SJCRH30 (cell line): Measurements from ENCODE around the gene CNPY4. TPM values are rescaled to one million over a fixed set of nuclear protein-coding genes. Genes with fewer than 3 reads are reported as not detected.

Experiments
- DNase-seq, 2 experiments: peaks; one replicate each; pipeline ENCODE4 v3.0.0-alpha.2; 2015 to 2020
- H3K27ac ChIP-seq: fragments of 250-450 bp; sonication (Bioruptor Pico); 2 replicates; pipeline ENCODE4 v1.5.1; 2020; ENCODE audit warnings: mild to moderate bottlenecking, moderate library complexity
- H3K27me3 ChIP-seq: fragments of 250-450 bp; sonication (Bioruptor Pico); 2 replicates; pipeline ENCODE4 v1.5.1; 2020; ENCODE audit warnings: mild to moderate bottlenecking, moderate library complexity
- H3K36me3 ChIP-seq: fragments of 250-450 bp; sonication (Bioruptor Pico); 2 replicates; pipeline ENCODE4 v1.5.1; 2020; ENCODE audit warnings: mild to moderate bottlenecking, moderate library complexity
- H3K4me1 ChIP-seq: fragments of 250-450 bp; sonication (Bioruptor Pico); 2 replicates; pipeline ENCODE4 v1.5.1; 2020; ENCODE audit warnings: mild to moderate bottlenecking, moderate library complexity
- H3K4me3 ChIP-seq: fragments of 250-450 bp; sonication (Bioruptor Pico); 2 replicates; pipeline ENCODE4 v1.5.1; 2020; ENCODE audit warnings: mild to moderate bottlenecking, moderate library complexity
- H3K9me3 ChIP-seq: fragments of 250-450 bp; sonication (Bioruptor Pico); replicated peaks from 2 replicates; pipeline ENCODE4 v1.5.1; 2020; ENCODE audit warnings: mild to moderate bottlenecking, moderate library complexity
- total RNA-seq: library from RNA; depleted of rRNA; stranded (reverse); fragments of >200 nt; shearing (Covaris generic); gene quantifications from 2 replicates; pipeline ENCODE4 v1.2.3, GENCODE V29; 2014; rRNA removed

Gene CNPY4, protein sequence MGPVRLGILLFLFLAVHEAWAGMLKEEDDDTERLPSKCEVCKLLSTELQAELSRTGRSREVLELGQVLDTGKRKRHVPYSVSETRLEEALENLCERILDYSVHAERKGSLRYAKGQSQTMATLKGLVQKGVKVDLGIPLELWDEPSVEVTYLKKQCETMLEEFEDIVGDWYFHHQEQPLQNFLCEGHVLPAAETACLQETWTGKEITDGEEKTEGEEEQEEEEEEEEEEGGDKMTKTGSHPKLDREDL
- 13.2 and 13.7 TPM in 2 replicates for total RNA-seq

DNA sequence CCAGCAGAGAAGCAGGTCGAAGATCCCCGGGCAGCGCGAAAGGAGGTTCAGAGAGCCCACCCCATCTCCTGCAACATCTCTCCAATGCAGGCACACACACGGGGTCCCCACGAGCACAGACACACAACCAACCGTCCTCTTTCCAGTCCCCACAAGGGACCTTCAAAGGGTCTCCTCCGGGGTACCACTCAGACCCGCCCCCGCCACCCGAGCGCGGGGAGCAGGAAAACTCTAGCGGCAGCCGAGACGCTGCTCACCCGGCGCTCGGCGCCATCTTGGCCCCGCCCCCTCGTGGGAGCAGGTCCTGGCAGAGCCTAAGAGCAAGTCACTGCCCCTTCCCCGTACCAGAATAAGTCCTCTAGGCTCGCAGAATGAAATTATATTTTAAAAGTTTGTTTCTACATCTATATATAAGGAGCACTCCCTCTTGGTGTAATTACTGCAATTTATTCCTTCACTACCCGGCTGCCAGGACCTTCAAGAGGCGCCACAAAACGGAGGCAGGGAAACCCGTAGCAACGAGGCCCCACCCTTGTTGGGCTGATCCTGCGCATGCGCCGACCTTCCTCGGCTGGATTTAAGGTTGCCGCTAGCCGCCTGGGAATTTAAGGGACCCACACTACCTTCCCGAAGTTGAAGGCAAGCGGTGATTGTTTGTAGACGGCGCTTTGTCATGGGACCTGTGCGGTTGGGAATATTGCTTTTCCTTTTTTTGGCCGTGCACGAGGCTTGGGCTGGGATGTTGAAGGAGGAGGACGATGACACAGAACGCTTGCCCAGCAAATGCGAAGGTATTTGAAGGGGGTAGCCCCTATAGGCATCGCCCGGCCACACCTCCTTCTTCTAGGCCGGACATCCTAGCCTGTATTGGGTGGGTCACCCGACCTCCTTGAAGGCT is at the start of gene CNPY4, which contains the start of gene TAF6:
CNPY4 (plus strand) TSS at position 563 of the 898 bp plus-strand sequence; CDS start at position 674, 111 bp downstream.
TAF6 (minus strand) TSS at position 287 of the 898 bp plus-strand sequence. CDS start 5,149 bp downstream, outside the sequence.
- peak within 1 kb of the TSS; percentile 80 for H3K4me3 ChIP-seq
- H3K27me3 ChIP-seq: no peaks in the 10 kb centered on the region
- peak within 1 kb of the TSS; percentile 92 for H3K27ac ChIP-seq
- no peaks in the 10 kb centered on the region for H3K4me1 ChIP-seq
- H3K36me3 ChIP-seq: no peaks in the 10 kb centered on the region
- H3K9me3 ChIP-seq: no peaks in the 10 kb centered on the region
- DNase-seq: peak; percentile 97 to 98

DNA sequence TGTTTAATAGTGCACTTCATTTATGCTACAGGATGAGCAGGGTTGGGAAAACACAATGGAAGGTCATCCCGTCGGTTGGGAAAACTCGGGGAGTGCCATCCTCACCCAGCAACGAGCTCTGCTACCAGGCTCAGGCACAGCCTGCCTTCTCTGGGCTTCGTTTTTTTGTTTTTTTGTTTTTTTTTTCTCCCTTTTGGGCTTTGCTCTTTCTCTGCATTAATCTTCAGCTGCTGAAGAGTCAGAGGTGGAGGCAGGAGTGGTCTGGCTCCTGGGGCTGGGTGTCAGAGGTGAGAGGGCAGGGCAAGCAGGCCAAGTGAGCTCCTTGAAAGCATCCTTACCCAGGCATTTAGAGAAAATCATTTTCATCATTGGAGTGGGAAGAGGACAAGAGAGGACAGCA is 49.4 kb upstream of the CNPY4 start:
- Histone ChIP-seq H3K27me3 (no peaks in the 10 kb centered on the region), H3K27ac (no peak overlapping the region), H3K9me3 (peaks cover 26% of the 10 kb centered on the region), H3K36me3 (peaks cover 89% of the 10 kb centered on the region), H3K4me3 (no peak overlapping the region), H3K4me1 (no peaks in the 10 kb centered on the region)
- no peak for DNase-seq

DNA sequence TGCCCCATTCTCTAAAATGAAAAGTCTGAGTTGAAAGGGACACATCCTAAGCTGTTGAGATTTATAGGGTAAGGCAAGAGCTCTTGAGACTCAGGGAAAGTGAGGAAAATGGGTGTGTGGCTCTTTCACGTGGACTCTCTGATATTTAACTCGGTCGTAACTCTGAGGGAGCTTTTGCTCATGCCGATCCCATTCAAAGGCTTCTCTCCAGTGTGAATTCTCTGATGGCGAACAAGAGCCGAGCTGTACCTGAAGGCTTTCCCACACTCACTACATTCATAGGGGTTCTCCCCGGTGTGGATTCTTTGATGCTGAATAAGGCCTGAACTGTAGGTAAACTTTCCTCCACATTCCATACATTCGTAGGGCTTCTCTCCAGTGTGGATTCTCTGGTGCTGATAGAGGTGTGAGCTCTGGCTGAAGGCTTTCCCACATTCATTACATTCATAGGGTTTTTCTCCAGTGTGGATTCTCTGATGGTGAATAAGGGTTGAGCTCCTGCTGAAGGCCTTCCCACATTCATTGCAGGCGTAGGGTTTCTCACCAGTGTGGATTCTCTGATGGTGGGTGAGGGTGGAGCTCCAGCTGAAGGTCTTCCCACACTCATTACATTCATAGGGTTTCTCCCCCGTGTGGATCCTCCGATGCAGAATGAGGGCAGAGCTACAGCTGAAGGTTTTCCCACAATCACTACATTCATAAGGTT is 48.3 kb upstream of the CNPY4 start:
- peaks cover 95% of the 10 kb centered on the region for H3K36me3 ChIP-seq
- no peaks in the 10 kb centered on the region for H3K27me3 ChIP-seq
- no peaks in the 10 kb centered on the region for H3K4me1 ChIP-seq
- no peak overlapping the region for H3K27ac ChIP-seq
- H3K9me3 ChIP-seq: peaks cover 26% of the 10 kb centered on the region
- no peak overlapping the region for H3K4me3 ChIP-seq
- DNase-seq: no peak

DNA sequence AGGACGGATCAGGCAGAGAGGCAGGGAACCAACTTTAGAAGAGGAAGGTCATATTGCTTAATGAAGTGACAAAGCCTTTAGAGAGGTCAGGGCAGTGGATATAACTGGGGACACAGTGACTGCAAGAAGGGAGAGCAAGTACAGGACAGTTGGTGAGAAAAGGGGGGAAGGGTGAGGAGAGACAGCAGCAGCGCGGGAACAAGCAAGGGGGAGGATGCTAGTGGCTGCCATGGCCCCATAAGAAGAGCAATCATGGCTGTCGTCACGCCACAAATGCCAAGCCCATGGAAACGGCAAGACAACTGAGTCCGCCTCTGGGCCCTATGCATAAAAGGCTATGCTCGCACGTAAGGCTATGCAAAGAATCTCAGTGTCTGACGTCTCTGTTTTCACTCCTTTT is 47.0 kb upstream of the CNPY4 start:
- Histone ChIP-seq H3K4me1 (no peaks in the 10 kb centered on the region), H3K4me3 (no peak overlapping the region), H3K27me3 (no peaks in the 10 kb centered on the region), H3K9me3 (peaks cover 26% of the 10 kb centered on the region), H3K36me3 (peaks cover 99% of the 10 kb centered on the region), H3K27ac (no peak overlapping the region)
- DNase-seq: no peak

DNA sequence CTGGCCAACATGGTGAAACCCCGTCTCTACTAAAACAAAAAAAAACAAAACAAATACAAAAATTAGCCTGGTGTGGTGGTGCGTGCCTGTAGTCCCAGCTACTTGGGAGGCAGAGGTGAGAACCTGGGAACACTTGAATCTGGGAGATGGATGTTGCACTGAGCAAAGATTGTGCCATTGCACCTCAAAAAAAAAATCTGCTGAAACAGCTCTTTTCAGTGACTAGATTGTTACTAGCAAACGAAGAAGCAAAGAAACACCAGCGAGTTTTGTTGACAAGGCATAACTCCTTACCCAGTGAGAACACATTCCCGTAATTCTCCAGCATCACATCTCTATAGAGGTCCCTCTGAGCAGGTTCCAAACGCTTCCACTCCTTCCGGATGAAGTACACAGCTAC is 44.6 kb upstream of the CNPY4 start:
- Histone ChIP-seq H3K4me3 (no peak overlapping the region), H3K9me3 (peaks cover 26% of the 10 kb centered on the region), H3K4me1 (no peaks in the 10 kb centered on the region), H3K36me3 (peaks cover 97% of the 10 kb centered on the region), H3K27me3 (no peaks in the 10 kb centered on the region), H3K27ac (no peak overlapping the region)
- no peak for DNase-seq

DNA sequence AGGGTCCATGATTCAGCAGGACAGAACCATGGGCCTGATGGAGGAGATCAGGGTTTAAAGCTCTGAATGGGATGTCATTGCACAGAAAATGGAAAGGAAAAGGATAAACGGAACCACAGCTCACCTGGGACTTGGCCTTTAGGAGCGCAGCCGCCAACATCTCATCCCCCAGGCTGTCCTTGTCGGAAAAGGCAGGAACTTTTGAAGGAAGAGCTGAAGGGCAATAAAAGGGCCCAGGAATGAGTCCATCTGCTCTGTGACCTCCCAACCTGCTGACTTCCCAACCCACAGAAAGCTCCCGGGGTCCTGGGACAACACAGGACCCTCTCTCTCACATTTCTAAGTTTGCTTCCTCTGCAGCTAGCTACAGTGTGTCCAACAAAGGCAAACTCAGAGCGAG is 44.0 kb upstream of the CNPY4 start:
- peaks cover 26% of the 10 kb centered on the region for H3K9me3 ChIP-seq
- no peaks in the 10 kb centered on the region for H3K4me1 ChIP-seq
- H3K27ac ChIP-seq: no peak overlapping the region
- H3K4me3 ChIP-seq: no peak overlapping the region
- no peaks in the 10 kb centered on the region for H3K27me3 ChIP-seq
- DNase-seq: no peak
- H3K36me3 ChIP-seq: peaks cover 94% of the 10 kb centered on the region

DNA sequence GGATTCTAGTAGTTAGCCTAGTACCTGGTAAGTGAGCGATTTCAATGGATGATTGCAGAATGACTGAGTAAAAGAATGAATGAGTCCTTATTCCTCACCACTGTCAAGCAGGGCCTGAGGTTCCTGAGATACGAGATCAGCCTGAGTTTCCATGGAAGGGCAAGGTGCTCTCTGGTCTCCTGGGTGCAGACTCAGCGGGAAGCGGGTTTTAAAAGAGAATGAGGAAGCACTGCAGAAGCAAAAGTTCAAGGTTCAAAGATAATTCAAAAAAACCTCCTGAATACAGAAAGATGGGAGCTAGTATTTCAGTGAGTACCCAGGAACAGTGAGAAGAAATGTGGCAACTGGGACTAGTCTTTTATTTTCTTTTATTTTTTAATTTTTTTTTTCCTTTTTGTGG is 42.2 kb upstream of the CNPY4 start:
- Histone ChIP-seq H3K36me3 (peaks cover 76% of the 10 kb centered on the region), H3K9me3 (peaks cover 11% of the 10 kb centered on the region), H3K4me3 (no peak overlapping the region), H3K27me3 (no peaks in the 10 kb centered on the region), H3K27ac (no peak overlapping the region), H3K4me1 (no peaks in the 10 kb centered on the region)
- DNase-seq: no peak

DNA sequence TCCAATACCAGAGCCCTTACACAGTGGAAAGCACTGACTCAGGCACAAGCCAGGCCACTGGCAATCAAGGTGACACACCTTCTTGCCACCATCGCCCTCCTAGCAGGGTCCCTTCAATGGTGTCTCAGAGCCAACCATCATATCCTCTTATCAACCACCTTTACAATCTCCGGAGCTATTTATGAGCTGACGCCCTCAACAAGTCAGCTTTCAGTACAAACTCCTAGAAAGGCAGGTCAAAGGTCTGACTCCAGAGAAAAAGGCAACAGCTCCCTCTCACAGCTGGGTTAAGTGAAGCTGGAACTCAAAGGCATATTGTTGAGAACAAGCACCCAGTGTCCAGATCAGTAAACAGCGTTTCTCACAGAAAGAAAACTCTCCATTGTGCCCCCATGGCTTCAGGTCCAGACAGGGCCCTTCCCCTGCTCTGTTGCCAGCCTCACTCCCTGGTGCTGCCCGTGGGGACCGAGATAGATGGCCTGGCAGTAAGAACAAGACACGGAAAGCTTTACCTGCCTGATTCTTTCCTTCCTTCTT is 40.3 kb upstream of the CNPY4 start:
- Histone ChIP-seq H3K27me3 (no peaks in the 10 kb centered on the region), H3K36me3 (peaks cover 57% of the 10 kb centered on the region), H3K9me3 (0 out of 2 replicates have a peak, but pooled peaks cover 3% of the 10 kb centered on the region), H3K4me1 (no peaks in the 10 kb centered on the region), H3K27ac (no peak overlapping the region), H3K4me3 (no peak overlapping the region)
- no peak for DNase-seq

DNA sequence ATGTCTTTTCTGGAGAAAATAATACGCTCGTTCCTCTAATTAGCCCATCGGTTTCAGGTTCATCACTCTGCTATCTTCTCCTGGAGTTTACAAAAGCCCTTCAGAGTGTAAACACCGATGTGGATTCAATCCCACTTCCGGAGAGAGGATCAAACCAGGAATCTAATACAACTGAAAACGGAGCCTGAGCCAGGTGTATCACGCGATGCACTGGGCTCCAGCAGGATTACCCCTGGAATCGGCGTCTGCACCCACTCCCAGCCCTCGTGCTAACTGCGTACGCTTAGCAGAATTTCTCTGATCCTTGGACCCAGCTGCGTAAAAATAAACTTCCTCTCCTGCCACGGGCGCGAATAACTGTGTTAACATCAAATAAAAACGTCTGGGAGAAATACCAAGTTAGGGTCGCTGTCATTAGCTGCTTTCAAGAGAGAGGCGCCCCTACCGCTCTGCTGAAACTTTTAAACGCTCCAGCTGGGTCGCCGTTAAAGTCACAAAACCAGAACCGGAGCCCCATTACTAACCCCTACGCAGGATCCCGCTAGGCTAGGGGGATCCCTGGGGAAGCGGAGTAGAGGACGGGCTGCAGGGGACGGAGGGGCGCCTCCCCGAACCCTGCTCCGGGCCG is 38.4 kb upstream of the CNPY4 start:
- DNase-seq: no peak
- Histone ChIP-seq H3K9me3 (no peaks in the 10 kb centered on the region), H3K4me3 (peak overlapping the region; percentile 89), H3K4me1 (no peaks in the 10 kb centered on the region), H3K27me3 (no peaks in the 10 kb centered on the region), H3K27ac (peak overlapping the region; percentile 84), H3K36me3 (peaks cover 38% of the 10 kb centered on the region)

DNA sequence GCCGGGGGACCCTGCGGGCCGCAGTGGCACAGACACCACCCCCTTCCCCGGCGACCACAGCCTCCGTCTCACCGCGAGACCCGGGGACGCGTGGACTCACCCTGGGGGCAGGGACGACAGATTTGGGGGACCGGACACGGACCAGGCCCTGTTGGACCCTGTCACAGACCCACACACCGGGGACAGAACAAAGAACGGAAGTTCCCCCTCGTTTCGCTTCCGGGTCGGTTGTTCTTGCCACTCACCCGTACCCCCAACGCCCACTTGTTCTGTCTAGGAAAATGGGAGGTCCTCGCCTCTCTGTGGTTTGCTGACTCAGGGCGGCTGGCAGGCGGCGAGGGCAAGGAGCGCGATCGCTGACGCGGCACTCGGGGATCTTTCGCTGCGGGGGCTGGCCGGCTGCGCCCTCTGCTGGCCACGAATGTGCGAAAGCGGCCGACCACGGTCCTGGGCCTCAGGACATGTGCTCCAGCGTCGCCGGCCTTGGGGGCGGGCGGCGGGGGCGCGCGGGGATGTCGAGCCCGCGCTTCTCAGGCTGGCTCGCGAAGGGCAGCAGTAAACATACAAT is 37.8 kb upstream of the CNPY4 start, which contains the start of gene ZNF3:
ZNF3 (minus strand) TSS at position 189 of the 568 bp plus-strand sequence. CDS start 4,366 bp downstream, outside the sequence.
- Histone ChIP-seq H3K27ac (peak within 1 kb of the TSS; percentile 84), H3K36me3 (peaks cover 32% of the 10 kb centered on the region), H3K4me1 (no peaks in the 10 kb centered on the region), H3K4me3 (peak within 1 kb of the TSS; percentile 89), H3K27me3 (no peaks in the 10 kb centered on the region), H3K9me3 (no peaks in the 10 kb centered on the region)
- peak; percentile 99 for DNase-seq

DNA sequence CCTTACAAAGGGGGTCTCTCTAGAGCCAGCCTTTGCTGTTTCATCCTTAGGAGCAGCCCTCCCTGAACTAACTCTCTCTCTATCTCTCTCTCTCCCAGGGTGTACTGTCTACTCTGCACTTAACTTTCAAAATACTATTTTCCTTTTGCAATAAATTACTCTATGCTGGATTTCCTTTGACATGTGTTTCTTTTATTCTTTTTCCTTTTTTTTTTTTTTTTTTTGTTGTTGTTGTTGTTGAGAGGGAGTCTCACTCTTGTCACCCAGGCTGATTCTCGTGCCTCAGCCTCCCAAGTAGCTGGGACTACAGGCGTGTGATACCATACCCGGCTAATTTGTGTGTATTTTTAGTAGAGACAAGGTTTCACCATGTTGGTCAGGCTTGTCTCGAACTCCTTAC is 36.5 kb upstream of the CNPY4 start:
- H3K9me3 ChIP-seq: no peaks in the 10 kb centered on the region
- H3K27me3 ChIP-seq: no peaks in the 10 kb centered on the region
- H3K4me1 ChIP-seq: no peaks in the 10 kb centered on the region
- H3K4me3 ChIP-seq: no peak overlapping the region
- DNase-seq: no peak
- H3K27ac ChIP-seq: no peak overlapping the region
- H3K36me3 ChIP-seq: peaks cover 20% of the 10 kb centered on the region

DNA sequence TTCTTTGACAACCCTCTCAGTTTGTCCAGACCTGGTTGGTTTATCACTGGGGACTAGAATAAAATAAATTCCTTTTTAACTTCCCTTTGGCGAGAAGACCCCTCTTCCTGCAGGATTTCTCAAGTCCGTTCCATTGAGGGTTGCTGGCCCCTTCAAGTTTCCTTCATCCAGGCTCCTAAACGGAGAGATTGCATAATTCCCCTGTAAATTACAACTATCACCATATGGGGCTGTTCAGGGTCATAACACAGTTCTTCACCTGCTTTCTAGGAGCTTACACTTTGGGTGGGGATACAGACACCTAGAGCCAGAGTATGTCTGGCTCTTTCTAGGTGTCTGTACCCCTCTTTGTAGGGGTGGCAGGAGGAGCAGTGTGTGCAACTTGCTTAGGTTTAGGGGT is 33.9 kb upstream of the CNPY4 start:
- Histone ChIP-seq H3K27ac (no peak overlapping the region), H3K27me3 (no peaks in the 10 kb centered on the region), H3K4me3 (no peak overlapping the region), H3K9me3 (no peaks in the 10 kb centered on the region), H3K4me1 (peaks cover 7% of the 10 kb centered on the region), H3K36me3 (no peaks in the 10 kb centered on the region)
- no peak for DNase-seq

DNA sequence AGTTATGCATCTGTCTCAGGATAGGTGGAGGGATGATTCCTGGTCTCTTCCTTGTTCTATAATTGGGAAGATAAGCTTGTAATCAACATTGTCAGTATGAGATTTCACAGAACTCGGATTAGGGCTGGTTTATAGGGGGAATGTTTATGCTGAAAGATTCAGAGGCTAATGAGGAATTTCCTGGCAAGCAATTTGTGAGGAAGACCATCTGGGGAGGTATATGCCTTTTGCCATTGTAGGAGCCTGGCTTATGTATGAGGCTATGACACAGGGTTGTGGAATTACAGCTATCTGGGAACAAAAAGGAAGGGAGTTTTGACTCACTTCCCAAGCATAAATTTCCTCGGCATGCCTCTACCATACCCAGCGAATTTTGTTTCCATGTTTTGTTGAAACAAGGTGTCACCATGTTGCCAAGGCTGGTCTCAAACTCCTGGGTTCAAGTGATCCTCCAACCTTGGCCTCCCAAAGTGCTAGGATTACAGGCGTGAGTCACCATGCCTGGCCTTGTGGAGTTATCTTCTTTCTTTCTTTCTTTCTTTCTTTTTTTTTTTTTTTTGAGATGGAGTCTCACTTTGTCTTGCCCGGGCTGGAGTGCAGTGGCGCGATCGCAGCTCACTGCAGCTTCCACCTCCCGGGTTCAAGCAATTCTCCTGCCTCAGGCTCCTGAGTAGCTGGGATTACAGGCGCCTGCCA is 32.2 kb upstream of the CNPY4 start:
- no peak for DNase-seq

More for the DNA sequence above, 32.2 kb upstream of the CNPY4 start:
- peaks cover 24% of the 10 kb centered on the region for H3K4me1 ChIP-seq
- H3K27ac ChIP-seq: no peak overlapping the region
- peaks cover 13% of the 10 kb centered on the region for H3K36me3 ChIP-seq
- H3K9me3 ChIP-seq: no peaks in the 10 kb centered on the region
- no peak overlapping the region for H3K4me3 ChIP-seq
- no peaks in the 10 kb centered on the region for H3K27me3 ChIP-seq
